HG02678 (cell line): ENCODE measurements around the gene SPEM2.

ENCODE experiments used
- ATAC-seq: cut with Tn5 transposase; IDR thresholded peaks from one replicate; pipeline ENCODE4 v1.9.1; 2021; ENCODE audit warnings: mild to moderate bottlenecking, moderate library complexity; ENCODE audit not compliant: unreplicated experiment

The SPEM2 gene

GRCh38 chr17:7403727-7403976 is 21.8 kb upstream of the SPEM2 start:
- no peak for ATAC-seq

DNA sequence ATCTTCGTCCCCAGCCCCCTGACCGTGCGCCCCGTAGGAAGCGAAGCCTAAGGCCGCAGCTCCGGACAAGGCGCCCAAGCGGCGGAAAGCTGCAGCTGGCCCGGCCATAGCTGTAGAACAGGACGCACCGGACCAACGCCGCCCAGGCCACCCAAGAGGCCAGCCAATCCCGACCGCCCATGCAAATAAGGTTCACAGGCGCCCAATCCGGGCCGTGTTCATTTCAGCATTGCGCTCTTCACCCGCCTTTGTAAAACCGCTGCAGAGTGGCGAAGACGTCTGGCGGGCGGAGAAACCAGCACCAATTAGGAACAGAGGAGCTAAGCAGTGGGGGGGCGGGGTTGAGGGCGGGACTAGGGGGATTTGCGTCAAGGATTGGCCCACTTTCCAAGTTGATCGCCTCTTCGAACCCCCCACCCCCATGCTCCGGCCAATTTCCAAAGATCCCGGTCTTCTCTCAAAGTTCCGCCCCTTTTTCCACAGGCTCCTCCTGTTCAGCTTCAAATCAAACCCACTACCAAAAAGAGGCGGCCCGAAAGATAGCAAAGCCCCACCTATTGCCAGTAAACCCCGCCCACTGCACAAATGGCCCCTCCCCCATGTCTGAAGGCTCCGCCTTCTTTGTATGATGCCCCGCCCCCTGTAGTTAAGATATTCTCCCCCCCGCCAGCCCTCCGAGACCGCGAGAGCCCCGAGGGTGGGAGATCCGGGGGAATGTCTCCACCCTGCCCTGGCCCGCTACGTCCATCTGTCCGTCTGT is 21.3 kb upstream of the SPEM2 start, which contains the start of gene TMEM256:
Gene TMEM256, minus strand, starts transcription at position 121 of the 760 bp plus-strand sequence. Its CDS starts 13 bp downstream, at position 108.
- peak; percentile 96 for ATAC-seq

GRCh38 chr17:7404737-7405349 is 20.6 kb upstream of the SPEM2 start:
- peak; percentile 9 for ATAC-seq

GRCh38 chr17:7405350-7406234 is 19.8 kb upstream of the SPEM2 start:
- no peak for ATAC-seq

- ATAC-seq, result no peak
Measured at GRCh38 chr17:7406235-7406825, 19.1 kb upstream of the SPEM2 start.

- ATAC-seq, result no peak
Measured at GRCh38 chr17:7407082-7407481, 18.3 kb upstream of the SPEM2 start.

DNA sequence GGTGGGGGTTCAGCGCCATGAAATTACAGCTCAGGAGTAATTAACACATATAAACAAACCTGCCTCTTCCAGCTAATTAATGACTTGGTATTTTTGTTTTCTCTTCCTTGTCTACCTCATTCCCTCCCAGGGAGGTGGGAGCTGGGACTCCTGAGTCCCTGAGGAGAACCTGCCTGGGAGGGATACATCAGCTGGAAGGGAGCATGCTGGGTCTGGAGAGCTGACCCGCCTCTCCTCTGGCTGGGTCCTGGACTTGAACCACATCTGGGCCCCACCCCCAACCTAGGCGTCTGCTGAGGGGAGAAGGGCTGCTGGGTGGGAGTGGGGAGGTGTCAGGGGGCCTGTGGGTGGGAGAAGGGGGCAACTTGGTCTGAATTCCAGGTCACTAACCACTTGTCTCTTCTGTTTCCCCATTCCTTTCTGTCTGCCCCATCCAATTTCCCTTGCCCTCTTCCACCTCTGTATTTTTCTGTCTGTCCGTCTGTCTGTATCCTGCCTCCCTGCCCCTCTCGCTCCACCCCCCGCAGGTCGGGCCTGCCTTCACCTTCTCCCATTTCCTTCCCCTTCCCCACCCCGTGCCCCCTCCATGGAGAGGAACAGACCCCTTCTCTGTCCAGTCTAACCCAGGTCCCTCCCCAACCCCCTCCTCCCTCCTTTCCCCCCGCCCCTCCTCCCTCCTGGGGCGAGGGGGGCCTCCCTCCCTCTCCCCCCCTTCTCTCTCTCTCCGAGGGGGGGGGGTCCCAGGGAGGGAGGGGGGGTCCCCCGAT is 17.7 kb upstream of the SPEM2 start, which contains the start of gene NLGN2:
Gene NLGN2, plus strand, starts transcription at position 361 of the 767 bp plus-strand sequence. CDS start 411 bp downstream, outside the sequence.
- ATAC-seq, result no peak

DNA sequence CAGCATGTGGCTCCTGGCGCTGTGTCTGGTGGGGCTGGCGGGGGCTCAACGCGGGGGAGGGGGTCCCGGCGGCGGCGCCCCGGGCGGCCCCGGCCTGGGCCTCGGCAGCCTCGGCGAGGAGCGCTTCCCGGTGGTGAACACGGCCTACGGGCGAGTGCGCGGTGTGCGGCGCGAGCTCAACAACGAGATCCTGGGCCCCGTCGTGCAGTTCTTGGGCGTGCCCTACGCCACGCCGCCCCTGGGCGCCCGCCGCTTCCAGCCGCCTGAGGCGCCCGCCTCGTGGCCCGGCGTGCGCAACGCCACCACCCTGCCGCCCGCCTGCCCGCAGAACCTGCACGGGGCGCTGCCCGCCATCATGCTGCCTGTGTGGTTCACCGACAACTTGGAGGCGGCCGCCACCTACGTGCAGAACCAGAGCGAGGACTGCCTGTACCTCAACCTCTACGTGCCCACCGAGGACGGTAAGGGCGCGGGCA is 17.1 kb upstream of the SPEM2 start:
- ATAC-seq, result no peak

GRCh38 chr17:7408863-7409262 is 16.6 kb upstream of the SPEM2 start:
- ATAC-seq, result no peak

DNA sequence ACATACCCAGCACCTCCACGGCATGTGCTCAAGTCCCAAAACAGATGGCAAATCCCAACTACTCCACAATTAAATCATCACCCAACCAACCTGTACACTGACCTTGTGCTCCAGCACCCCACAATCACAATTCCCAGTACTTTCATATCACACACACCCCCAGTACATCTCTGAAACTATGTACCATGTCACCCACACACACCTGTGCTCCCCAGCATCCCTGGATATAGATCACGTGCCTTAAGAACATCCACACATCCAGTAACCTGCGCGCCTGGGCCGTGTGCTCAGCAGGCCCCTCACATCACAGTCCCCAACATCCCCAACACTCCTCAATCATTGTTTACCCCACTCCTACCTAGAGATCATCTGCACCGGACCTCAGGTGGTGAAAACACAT is 15.7 kb upstream of the SPEM2 start:
- no peak for ATAC-seq

DNA sequence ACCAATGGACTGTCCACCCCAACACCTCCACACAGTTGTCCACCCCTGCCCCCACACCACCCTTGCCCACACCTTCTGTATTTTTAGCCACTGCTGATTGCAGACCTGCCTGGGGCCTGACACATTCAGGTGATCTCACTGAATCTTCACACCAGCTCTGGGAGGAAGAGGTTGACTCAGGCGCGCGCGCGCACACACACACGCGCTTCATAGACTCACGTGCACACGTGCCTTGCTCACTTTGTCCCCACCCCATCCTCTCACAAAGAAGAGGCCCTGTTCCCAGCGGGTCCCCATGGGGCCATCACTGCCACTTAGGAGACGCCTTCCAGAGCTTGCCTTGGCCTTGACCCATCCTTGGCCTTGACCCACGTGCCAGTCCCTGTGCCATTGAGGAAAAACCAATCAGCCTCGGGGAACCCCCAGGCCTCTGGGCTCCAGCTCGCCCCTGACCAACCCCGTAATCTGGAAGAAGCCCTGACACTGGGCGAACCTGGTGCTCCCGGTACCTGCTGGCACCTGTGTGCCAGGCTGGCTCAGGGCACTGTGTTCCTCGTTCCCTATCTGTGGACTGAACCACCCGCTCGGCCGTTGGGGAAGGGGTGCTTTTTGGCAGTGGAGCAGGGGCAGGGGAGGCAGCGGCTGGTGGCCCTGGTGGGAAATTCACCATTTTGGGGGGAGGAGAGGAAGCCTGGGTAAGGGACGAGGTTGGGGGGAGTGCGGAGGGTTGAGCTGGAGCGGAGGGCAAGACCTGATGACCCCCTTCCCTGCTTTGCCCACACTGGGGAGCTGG is 14.6 kb upstream of the SPEM2 start:
- no peak for ATAC-seq

DNA sequence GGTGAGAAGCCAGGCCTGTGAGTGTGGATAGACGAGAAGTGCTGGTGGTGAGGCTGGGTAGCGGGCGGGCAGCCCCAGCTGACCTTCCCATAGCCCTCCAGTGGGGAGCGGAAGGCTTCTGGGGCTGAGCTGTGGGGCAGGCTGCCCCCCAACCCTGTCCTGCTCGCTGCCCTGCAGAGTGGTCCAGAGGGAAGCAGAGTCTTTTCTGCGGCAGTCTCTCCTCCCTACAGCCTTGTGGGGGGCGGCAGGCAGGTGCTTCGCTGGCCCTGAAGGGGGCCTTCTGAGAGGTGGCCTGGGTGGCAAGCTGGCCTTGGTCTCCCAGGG is 14.0 kb upstream of the SPEM2 start:
- ATAC-seq, result no peak

- ATAC-seq, result no peak
Measured at GRCh38 chr17:7413346-7413985, 11.9 kb upstream of the SPEM2 start.

DNA sequence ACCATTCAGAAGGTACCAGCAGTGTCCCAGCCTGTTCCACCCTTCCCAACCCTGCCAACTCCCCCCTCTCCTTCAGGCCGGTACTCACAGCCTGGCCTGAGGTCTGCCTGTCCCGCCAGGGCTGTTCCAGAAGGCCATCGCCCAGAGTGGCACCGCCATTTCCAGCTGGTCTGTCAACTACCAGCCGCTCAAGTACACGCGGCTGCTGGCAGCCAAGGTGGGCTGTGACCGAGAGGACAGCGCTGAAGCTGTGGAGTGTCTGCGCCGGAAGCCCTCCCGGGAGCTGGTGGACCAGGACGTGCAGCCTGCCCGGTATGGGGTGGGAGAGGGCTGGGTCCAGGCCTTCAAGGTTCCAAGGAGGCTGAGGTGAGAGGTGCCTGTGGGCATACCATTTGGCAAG is 10.6 kb upstream of the SPEM2 start:
- no peak for ATAC-seq

DNA sequence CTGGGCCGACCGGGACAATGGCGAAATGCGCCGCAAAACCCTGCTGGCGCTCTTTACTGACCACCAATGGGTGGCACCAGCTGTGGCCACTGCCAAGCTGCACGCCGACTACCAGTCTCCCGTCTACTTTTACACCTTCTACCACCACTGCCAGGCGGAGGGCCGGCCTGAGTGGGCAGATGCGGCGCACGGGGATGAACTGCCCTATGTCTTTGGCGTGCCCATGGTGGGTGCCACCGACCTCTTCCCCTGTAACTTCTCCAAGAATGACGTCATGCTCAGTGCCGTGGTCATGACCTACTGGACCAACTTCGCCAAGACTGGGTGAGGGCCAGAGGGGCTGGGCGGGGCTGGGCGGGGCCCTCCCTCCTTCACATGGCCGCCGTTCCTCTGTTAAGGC is 9.6 kb upstream of the SPEM2 start:
- no peak for ATAC-seq

- no peak for ATAC-seq
Measured at GRCh38 chr17:7416323-7416722, 9.1 kb upstream of the SPEM2 start.

GRCh38 chr17:7417056-7417655 is 8.3 kb upstream of the SPEM2 start:
- no peak for ATAC-seq

DNA sequence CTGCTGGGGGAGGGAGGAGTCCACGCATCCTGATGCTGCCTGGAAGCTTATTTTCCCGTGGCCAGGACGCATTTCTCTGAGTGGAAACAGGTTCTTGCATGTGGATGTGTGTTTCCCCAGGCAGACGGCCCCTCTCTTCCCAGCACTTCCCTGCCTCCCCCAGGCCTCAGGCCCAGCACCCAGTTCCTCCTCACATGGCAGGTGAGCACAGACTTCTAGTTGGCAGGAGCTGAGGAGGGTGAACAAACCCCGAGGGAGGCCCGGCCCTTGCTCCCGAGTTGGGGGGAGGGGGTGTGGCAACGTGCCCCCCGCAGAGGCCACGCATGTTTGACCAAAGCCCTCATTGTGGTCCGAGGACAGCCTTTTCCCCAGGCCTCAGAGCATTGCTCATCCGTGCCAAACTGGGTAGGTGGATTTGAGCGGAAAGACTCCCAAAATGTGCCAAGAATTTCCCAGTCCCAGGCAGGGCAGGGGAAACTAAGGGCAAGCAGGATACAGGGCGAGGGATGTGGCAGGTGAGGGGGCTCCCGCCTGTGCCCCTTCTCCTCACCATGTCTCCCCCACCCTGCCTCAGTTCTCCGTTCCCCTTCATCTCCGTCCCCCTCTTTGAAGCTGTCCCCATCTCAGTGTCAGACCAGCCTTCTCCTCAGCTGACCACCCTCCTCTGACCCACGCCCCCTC is 6.8 kb upstream of the SPEM2 start:
- ATAC-seq, result no peak
